Gastrocnemius medialis (tissue), 4 donors: ENCODE results near the gene PROSER2.

Source experiments
- CTCF ChIP-seq, 5 experiments: fragments of 450-650 bp in 3 of 5; fragments of 200-600 bp in 2 of 5; sonication (generic) in 2 of 5; IDR thresholded peaks in 4 of 5; conservative IDR thresholded peaks in 1 of 5; 1 replicate in 4 of 5; 2 replicates in 1 of 5; pipeline ENCODE4 v1.5.1; 2016 to 2019; ENCODE audit warnings: antibody characterized with exemption in 5 of 5, mild to moderate bottlenecking in 3 of 5, moderate library complexity in 3 of 5
- POLR2A ChIP-seq, 2 donors: fragments of 450-650 bp; IDR thresholded peaks; one replicate each; pipeline ENCODE4 v1.6.1; 2017; ENCODE audit warnings: antibody characterized with exemption in 2 of 2, mild to moderate bottlenecking in 2 of 2, moderate library complexity in 2 of 2

- TF ChIP-seq CTCF (IDR thresholded peaks at IDR 0.05 in 4 of 5, conservative IDR thresholded peaks at IDR 0.05 in 1 of 5) = no peak
- no peak for TF ChIP-seq POLR2A (IDR thresholded peaks at IDR 0.05)
Observed at GRCh38 chr10:11813177-11813576, 10.0 kb upstream of the PROSER2 start.
